ENCODE results near the gene DIP2A. TPM values are rescaled to one million over a fixed set of nuclear protein-coding genes. Genes with fewer than 3 reads are reported as not detected.

DIP2A gene
- total RNA-seq, 1 donor from 2014 or later, result 25.9 TPM

- peaks cover 11% of the 10 kb centered on the region for H3K4me1 ChIP-seq
- no peak for DNase-seq
- no peak overlapping the region for H3K4me3 ChIP-seq
- no peak overlapping the region for H3K27ac ChIP-seq (replicated peaks)
- TF ChIP-seq, protein P1, sequence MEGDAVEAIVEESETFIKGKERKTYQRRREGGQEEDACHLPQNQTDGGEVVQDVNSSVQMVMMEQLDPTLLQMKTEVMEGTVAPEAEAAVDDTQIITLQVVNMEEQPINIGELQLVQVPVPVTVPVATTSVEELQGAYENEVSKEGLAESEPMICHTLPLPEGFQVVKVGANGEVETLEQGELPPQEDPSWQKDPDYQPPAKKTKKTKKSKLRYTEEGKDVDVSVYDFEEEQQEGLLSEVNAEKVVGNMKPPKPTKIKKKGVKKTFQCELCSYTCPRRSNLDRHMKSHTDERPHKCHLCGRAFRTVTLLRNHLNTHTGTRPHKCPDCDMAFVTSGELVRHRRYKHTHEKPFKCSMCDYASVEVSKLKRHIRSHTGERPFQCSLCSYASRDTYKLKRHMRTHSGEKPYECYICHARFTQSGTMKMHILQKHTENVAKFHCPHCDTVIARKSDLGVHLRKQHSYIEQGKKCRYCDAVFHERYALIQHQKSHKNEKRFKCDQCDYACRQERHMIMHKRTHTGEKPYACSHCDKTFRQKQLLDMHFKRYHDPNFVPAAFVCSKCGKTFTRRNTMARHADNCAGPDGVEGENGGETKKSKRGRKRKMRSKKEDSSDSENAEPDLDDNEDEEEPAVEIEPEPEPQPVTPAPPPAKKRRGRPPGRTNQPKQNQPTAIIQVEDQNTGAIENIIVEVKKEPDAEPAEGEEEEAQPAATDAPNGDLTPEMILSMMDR (IDR thresholded peaks at IDR 0.05; ENCODE audit: borderline replicate concordance), result no peak
- H3K9me3 ChIP-seq (replicated peaks), result no peaks in the 10 kb centered on the region
- H3K27me3 ChIP-seq (ENCODE audit: low read depth), result no peaks in the 10 kb centered on the region
- intact Hi-C loops (cut with micrococcal nuclease), result no loop called here
- H3K36me3 ChIP-seq, result peaks cover 88% of the 10 kb centered on the region
Measured at GRCh38 chr21:46544824-46545223, 86.1 kb downstream of the DIP2A start.

- H3K27me3 ChIP-seq (ENCODE audit: low read depth), result no peaks in the 10 kb centered on the region
- intact Hi-C loops (cut with micrococcal nuclease), result no loop called here
- peaks cover 88% of the 10 kb centered on the region for H3K36me3 ChIP-seq
- no peak for DNase-seq
- no peak overlapping the region for H3K4me3 ChIP-seq
- TF ChIP-seq, protein P1 (IDR thresholded peaks at IDR 0.05; ENCODE audit: borderline replicate concordance), result no peak
- H3K27ac ChIP-seq (replicated peaks), result no peak overlapping the region
- peaks cover 5% of the 10 kb centered on the region for H3K4me1 ChIP-seq
- no peaks in the 10 kb centered on the region for H3K9me3 ChIP-seq (replicated peaks)
Measured at GRCh38 chr21:46545363-46545762, 86.7 kb downstream of the DIP2A start.

- no peak overlapping the region for H3K4me3 ChIP-seq
- TF ChIP-seq, protein P1 (IDR thresholded peaks at IDR 0.05; ENCODE audit: borderline replicate concordance), result no peak
- no peak overlapping the region for H3K27ac ChIP-seq (replicated peaks)
- H3K4me1 ChIP-seq, result no peaks in the 10 kb centered on the region
- intact Hi-C loops (cut with micrococcal nuclease), result no loop called here
- H3K36me3 ChIP-seq, result peaks cover 93% of the 10 kb centered on the region
- no peak for DNase-seq
- H3K9me3 ChIP-seq (replicated peaks), result no peaks in the 10 kb centered on the region
- no peaks in the 10 kb centered on the region for H3K27me3 ChIP-seq (ENCODE audit: low read depth)
Measured at GRCh38 chr21:46545911-46546310, 87.2 kb downstream of the DIP2A start.

- no peaks in the 10 kb centered on the region for H3K27me3 ChIP-seq (ENCODE audit: low read depth)
- no peaks in the 10 kb centered on the region for H3K9me3 ChIP-seq (replicated peaks)
- DNase-seq, result no peak
- H3K36me3 ChIP-seq, result peaks cover 96% of the 10 kb centered on the region
- H3K27ac ChIP-seq (replicated peaks), result no peak overlapping the region
- no peak overlapping the region for H3K4me3 ChIP-seq
- H3K4me1 ChIP-seq, result no peaks in the 10 kb centered on the region
- intact Hi-C loops (cut with micrococcal nuclease), result no loop called here
- TF ChIP-seq, protein P1 (IDR thresholded peaks at IDR 0.05; ENCODE audit: borderline replicate concordance), result no peak
Measured at GRCh38 chr21:46546799-46547198, 88.1 kb downstream of the DIP2A start.

- H3K9me3 ChIP-seq (replicated peaks), result no peaks in the 10 kb centered on the region
- intact Hi-C loops (cut with micrococcal nuclease), result no loop called here
- DNase-seq, result no peak
- H3K36me3 ChIP-seq, result peaks cover 91% of the 10 kb centered on the region
- H3K4me1 ChIP-seq, result peaks cover 3% of the 10 kb centered on the region
- no peak overlapping the region for H3K4me3 ChIP-seq
- H3K27me3 ChIP-seq (ENCODE audit: low read depth), result no peaks in the 10 kb centered on the region
- no peak overlapping the region for H3K27ac ChIP-seq (replicated peaks)
- TF ChIP-seq, protein P1 (IDR thresholded peaks at IDR 0.05; ENCODE audit: borderline replicate concordance), result no peak
Measured at GRCh38 chr21:46549650-46550049, 91.0 kb downstream of the DIP2A start.
